ENCODE measurements around the gene NFATC1.

Gene NFATC1

DNA sequence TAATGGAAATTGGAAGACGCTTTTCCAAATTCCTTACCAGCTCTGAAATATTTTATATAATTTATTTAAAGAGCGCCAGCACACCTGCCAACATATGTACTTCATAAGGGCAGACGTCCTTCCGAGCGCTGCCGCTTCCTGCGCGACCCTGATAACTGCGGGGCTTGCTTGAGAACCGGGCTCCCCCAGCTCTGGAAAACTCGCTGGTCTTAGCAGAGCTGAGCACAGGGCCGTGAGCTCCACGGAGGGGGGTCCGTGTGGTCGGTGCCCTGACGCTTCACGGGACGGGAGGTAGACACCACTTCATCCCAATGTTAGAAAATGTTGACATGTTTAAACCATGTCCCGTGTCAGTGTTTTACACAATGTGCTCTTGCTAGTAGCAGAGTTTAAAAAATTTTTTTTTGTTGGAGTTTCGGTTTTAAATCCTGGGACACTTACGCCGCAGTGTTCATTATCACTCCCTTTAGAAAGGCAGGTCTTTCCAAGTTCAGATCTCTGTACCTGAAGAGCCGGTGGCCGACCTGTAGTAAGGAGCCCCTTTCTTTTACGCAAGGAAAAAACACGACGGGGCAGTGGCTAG lies 1.6 kb downstream of the NFATC1 start:
- H3K9me3 ChIP-seq (ENCODE audit: severe bottlenecking): no peaks in the 10 kb centered on the region
- H3K4me1 ChIP-seq (ENCODE audit: insufficient read depth, poor library complexity, severe bottlenecking): no peaks in the 10 kb centered on the region
- no peak overlapping the region for H3K4me3 ChIP-seq (ENCODE audit: severe bottlenecking)
- H3K36me3 ChIP-seq (ENCODE audit: low read depth): no peaks in the 10 kb centered on the region
- peak; percentile 21 for DNase-seq (ENCODE audit: low spot score)
- no peak for ATAC-seq (ENCODE audit: low read depth)
- H3K27ac ChIP-seq (ENCODE audit: poor library complexity, severe bottlenecking): no peak overlapping the region
- no peak for TF ChIP-seq CTCF (IDR thresholded peaks at IDR 0.05; ENCODE audit: poor library complexity, severe bottlenecking)
- H3K27me3 ChIP-seq (ENCODE audit: insufficient read depth, poor library complexity, severe bottlenecking): peaks cover 11% of the 10 kb centered on the region

DNA sequence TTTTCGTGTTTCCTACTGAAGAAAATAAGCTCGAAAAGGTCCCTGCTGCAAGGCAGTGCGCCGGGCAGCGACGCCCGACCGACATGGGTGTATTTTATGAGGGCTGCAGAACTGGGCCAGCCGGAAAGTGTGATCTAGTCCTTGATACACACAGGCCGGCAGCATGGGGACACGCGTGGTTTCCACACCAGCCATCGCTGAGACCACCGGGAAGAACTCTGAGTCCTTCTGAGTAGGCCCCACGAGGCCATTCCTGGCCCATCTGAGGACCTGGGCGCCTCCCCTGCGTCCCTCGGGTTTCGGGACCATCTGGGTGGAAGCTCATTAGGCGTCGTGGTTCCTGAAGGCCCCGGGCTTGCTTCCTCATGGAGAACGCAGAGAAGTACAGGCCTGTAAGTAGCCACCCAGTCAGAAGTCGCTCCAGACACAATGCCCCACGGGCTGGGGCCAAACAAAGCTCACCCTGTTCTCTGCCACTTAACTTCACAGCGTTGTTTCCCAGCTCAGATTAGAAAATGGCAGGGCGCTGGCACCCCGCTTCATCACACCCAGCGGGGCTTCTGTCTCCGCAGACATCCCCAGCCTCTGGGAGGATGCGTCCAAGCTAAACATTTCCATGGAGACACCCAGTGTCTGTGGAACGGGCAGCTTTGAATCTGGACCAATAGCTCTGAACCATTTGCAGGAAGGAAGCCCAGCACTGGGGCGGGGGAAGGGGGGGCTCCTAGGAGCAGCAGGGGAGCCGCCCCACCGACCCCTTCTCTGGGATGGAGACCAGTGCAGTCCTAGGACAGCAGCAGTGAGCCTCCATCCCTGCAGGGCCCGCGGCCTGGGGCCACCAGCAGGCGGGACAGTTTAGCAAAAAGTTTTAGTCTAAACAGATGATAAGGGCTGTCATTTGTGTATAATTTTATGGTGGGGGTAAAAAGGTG lies 2.4 kb downstream of the NFATC1 start:
- ATAC-seq (ENCODE audit: low read depth) (no peak), DNase-seq (ENCODE audit: low spot score) (peak; percentile 52)
- no peaks in the 10 kb centered on the region for H3K36me3 ChIP-seq (ENCODE audit: low read depth)
- H3K9me3 ChIP-seq (ENCODE audit: severe bottlenecking): no peaks in the 10 kb centered on the region
- H3K4me3 ChIP-seq (ENCODE audit: severe bottlenecking): no peak overlapping the region
- no peak for TF ChIP-seq CTCF (IDR thresholded peaks at IDR 0.05; ENCODE audit: poor library complexity, severe bottlenecking)
- H3K27ac ChIP-seq (ENCODE audit: poor library complexity, severe bottlenecking): no peak overlapping the region
- peaks cover 8% of the 10 kb centered on the region for H3K27me3 ChIP-seq (ENCODE audit: insufficient read depth, poor library complexity, severe bottlenecking)
- H3K4me1 ChIP-seq (ENCODE audit: insufficient read depth, poor library complexity, severe bottlenecking): peaks cover 5% of the 10 kb centered on the region

- H3K4me3 ChIP-seq (ENCODE audit: severe bottlenecking): peak overlapping the region; percentile 59
- H3K9me3 ChIP-seq (ENCODE audit: severe bottlenecking): no peaks in the 10 kb centered on the region
- peaks cover 18% of the 10 kb centered on the region for H3K4me1 ChIP-seq (ENCODE audit: insufficient read depth, poor library complexity, severe bottlenecking)
- H3K36me3 ChIP-seq (ENCODE audit: low read depth): no peaks in the 10 kb centered on the region
- H3K27ac ChIP-seq (ENCODE audit: poor library complexity, severe bottlenecking): no peak overlapping the region
- ATAC-seq (ENCODE audit: low read depth) (no peak), DNase-seq (ENCODE audit: low spot score) (no peak)
- H3K27me3 ChIP-seq (ENCODE audit: insufficient read depth, poor library complexity, severe bottlenecking): peaks cover 4% of the 10 kb centered on the region
- TF ChIP-seq CTCF (IDR thresholded peaks at IDR 0.05; ENCODE audit: poor library complexity, severe bottlenecking): no peak
These were observed 3.7 kb downstream of the NFATC1 start for GRCh38 chr18:79399275-79400081.

- no peak for TF ChIP-seq CTCF (IDR thresholded peaks at IDR 0.05; ENCODE audit: poor library complexity, severe bottlenecking)
- no peak for ATAC-seq (ENCODE audit: low read depth)
- Histone ChIP-seq H3K36me3 (ENCODE audit: low read depth) (no peaks in the 10 kb centered on the region), H3K9me3 (ENCODE audit: severe bottlenecking) (no peaks in the 10 kb centered on the region), H3K4me3 (ENCODE audit: severe bottlenecking) (peak overlapping the region; percentile 59), H3K4me1 (ENCODE audit: insufficient read depth, poor library complexity, severe bottlenecking) (peaks cover 18% of the 10 kb centered on the region), H3K27me3 (ENCODE audit: insufficient read depth, poor library complexity, severe bottlenecking) (no peaks in the 10 kb centered on the region), H3K27ac (ENCODE audit: poor library complexity, severe bottlenecking) (no peak overlapping the region)
- DNase-seq (ENCODE audit: low spot score): no peak
These were observed 4.4 kb downstream of the NFATC1 start for GRCh38 chr18:79400091-79400590.
